ENCODE measurements around the gene SELENOO. TPM values are rescaled to one million over a fixed set of nuclear protein-coding genes. Genes with fewer than 3 reads are reported as not detected.

SELENOO gene
- total RNA-seq, 1 donor from 2014 or later, result 17.6 TPM

- Histone ChIP-seq H3K4me3 (no peak overlapping the region), H3K27me3 (no peaks in the 10 kb centered on the region), H3K9me3 (no peaks in the 10 kb centered on the region), H3K36me3 (peaks cover 86% of the 10 kb centered on the region), H3K4me1 (no peaks in the 10 kb centered on the region), H3K27ac (no peak overlapping the region)
- TF ChIP-seq CTCF (IDR thresholded peaks at IDR 0.05), result no peak
- intact Hi-C loops (cut with DNase I), result no loop called here
- ATAC-seq, result no peak
- DNase-seq, result no peak
These were observed 20.0 kb downstream of the SELENOO start for GRCh38 chr22:50220603-50221409.

- DNase-seq (no peak), ATAC-seq (no peak)
- Histone ChIP-seq H3K27me3 (no peaks in the 10 kb centered on the region), H3K4me1 (no peaks in the 10 kb centered on the region), H3K9me3 (no peaks in the 10 kb centered on the region), H3K27ac (no peak overlapping the region), H3K36me3 (peaks cover 82% of the 10 kb centered on the region), H3K4me3 (no peak overlapping the region)
- TF ChIP-seq CTCF (IDR thresholded peaks at IDR 0.05), result no peak
- intact Hi-C loops (cut with DNase I), result no loop called here
These were observed 20.8 kb downstream of the SELENOO start for GRCh38 chr22:50221410-50222300.

GRCh38 chr22:50222508-50222907 lies 21.7 kb downstream of the SELENOO start:
- no peak for TF ChIP-seq CTCF (IDR thresholded peaks at IDR 0.05)
- no peaks in the 10 kb centered on the region for H3K27me3 ChIP-seq
- no peaks in the 10 kb centered on the region for H3K4me1 ChIP-seq
- H3K4me3 ChIP-seq, result no peak overlapping the region
- ATAC-seq (no peak), DNase-seq (no peak)
- intact Hi-C loops (cut with DNase I), result no loop called here
- H3K36me3 ChIP-seq, result peaks cover 73% of the 10 kb centered on the region
- H3K9me3 ChIP-seq, result no peaks in the 10 kb centered on the region
- no peak overlapping the region for H3K27ac ChIP-seq

GRCh38 chr22:50224071-50224470 lies 23.3 kb downstream of the SELENOO start:
- H3K36me3 ChIP-seq, result peaks cover 67% of the 10 kb centered on the region
- intact Hi-C loops (cut with DNase I), result no loop called here
- no peak overlapping the region for H3K4me3 ChIP-seq
- ATAC-seq (no peak), DNase-seq (no peak)
- no peak overlapping the region for H3K27ac ChIP-seq
- no peaks in the 10 kb centered on the region for H3K4me1 ChIP-seq
- TF ChIP-seq CTCF (IDR thresholded peaks at IDR 0.05), result no peak
- no peaks in the 10 kb centered on the region for H3K27me3 ChIP-seq
- H3K9me3 ChIP-seq, result no peaks in the 10 kb centered on the region

- Histone ChIP-seq H3K27me3 (no peaks in the 10 kb centered on the region), H3K9me3 (no peaks in the 10 kb centered on the region), H3K27ac (no peak overlapping the region), H3K4me3 (no peak overlapping the region), H3K4me1 (no peaks in the 10 kb centered on the region), H3K36me3 (peaks cover 75% of the 10 kb centered on the region)
- intact Hi-C loops (cut with DNase I), result no loop called here
- no peak for ATAC-seq
- no peak for TF ChIP-seq CTCF (IDR thresholded peaks at IDR 0.05)
- DNase-seq, result no peak
These were observed 24.6 kb downstream of the SELENOO start for GRCh38 chr22:50225200-50225969.

Measured in upper lobe of right lung (tissue), 1 donor.